ENCODE data around the gene OBSL1.
A peak's percentile ranks its signal among the peaks of the same experiment; 100 is the strongest.

OBSL1 gene

DNA sequence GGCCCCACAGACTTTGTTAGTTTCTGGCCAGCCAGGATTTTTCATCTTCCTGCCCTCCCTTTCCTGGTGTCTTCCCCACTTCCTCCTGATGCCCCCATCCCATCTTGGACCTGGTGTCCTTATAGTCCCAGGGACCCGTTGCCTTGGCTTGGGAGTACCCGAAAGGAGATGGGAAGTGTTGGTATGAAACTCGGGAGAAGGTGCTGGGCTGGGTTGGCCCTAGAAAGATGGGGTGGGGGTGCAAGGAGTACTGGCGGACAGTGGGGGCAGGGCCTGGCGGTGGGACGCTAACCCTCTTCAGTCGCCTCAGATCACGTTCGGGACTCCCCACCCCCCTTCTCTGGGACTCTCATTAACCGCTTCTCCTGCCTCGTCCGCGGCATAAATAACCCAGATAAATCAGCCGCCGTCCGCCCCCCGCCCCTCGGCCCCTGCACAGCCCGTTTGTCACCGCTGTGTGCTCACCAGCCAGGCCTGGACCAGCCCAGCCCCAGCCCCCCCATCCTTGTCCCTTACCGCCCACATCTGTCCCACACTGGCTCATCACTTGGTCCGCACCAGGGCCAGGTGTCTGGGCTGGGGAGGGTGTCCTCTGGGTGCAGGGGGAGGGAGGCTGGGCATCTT lies 60.7 kb downstream of the OBSL1 start:
- in situ Hi-C loops (cut with MboI; ENCODE audit: low pct_unique_long_range_greater_than_20kb, low sequenced_read_pairs, unreplicated experiment): no loop called here
- TF ChIP-seq, protein P1, sequence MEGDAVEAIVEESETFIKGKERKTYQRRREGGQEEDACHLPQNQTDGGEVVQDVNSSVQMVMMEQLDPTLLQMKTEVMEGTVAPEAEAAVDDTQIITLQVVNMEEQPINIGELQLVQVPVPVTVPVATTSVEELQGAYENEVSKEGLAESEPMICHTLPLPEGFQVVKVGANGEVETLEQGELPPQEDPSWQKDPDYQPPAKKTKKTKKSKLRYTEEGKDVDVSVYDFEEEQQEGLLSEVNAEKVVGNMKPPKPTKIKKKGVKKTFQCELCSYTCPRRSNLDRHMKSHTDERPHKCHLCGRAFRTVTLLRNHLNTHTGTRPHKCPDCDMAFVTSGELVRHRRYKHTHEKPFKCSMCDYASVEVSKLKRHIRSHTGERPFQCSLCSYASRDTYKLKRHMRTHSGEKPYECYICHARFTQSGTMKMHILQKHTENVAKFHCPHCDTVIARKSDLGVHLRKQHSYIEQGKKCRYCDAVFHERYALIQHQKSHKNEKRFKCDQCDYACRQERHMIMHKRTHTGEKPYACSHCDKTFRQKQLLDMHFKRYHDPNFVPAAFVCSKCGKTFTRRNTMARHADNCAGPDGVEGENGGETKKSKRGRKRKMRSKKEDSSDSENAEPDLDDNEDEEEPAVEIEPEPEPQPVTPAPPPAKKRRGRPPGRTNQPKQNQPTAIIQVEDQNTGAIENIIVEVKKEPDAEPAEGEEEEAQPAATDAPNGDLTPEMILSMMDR (IDR thresholded peaks at IDR 0.05; ENCODE audit: extremely low read depth, insufficient read depth, missing control alignments): no peak
- DNase-seq (ENCODE audit: low spot score): no peak

GRCh38 chr2:219509780-219510511 lies 61.4 kb downstream of the OBSL1 start:
- DNase-seq (ENCODE audit: low spot score): peak; percentile 73
- in situ Hi-C loops (cut with MboI; ENCODE audit: low pct_unique_long_range_greater_than_20kb, low sequenced_read_pairs, unreplicated experiment): no loop called here
- TF ChIP-seq, protein P1 (IDR thresholded peaks at IDR 0.05; ENCODE audit: extremely low read depth, insufficient read depth, missing control alignments): peak; percentile 77

- no peak for DNase-seq (ENCODE audit: low spot score)
- TF ChIP-seq, protein P1 (IDR thresholded peaks at IDR 0.05; ENCODE audit: extremely low read depth, insufficient read depth, missing control alignments): no peak
- in situ Hi-C loops (cut with MboI; ENCODE audit: low pct_unique_long_range_greater_than_20kb, low sequenced_read_pairs, unreplicated experiment): no loop called here
Observed at GRCh38 chr2:219508971-219509779, 62.2 kb downstream of the OBSL1 start.

DNA sequence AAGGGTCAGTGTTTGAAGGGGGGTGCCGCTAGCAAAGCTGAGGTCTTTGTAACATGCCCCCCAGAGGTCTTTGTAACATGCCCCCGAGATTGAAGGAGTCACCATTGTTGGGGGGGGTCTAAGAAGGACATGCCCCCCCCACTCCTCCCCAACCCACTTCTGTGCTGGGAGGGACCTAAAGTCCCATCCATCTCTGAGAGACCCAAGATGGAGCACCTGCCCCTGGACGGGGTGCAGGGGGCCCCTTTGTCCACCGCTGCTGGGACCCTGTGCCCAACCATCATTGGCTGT lies 63.0 kb downstream of the OBSL1 start:
- in situ Hi-C loops (cut with MboI; ENCODE audit: low pct_unique_long_range_greater_than_20kb, low sequenced_read_pairs, unreplicated experiment): no loop called here

DNA sequence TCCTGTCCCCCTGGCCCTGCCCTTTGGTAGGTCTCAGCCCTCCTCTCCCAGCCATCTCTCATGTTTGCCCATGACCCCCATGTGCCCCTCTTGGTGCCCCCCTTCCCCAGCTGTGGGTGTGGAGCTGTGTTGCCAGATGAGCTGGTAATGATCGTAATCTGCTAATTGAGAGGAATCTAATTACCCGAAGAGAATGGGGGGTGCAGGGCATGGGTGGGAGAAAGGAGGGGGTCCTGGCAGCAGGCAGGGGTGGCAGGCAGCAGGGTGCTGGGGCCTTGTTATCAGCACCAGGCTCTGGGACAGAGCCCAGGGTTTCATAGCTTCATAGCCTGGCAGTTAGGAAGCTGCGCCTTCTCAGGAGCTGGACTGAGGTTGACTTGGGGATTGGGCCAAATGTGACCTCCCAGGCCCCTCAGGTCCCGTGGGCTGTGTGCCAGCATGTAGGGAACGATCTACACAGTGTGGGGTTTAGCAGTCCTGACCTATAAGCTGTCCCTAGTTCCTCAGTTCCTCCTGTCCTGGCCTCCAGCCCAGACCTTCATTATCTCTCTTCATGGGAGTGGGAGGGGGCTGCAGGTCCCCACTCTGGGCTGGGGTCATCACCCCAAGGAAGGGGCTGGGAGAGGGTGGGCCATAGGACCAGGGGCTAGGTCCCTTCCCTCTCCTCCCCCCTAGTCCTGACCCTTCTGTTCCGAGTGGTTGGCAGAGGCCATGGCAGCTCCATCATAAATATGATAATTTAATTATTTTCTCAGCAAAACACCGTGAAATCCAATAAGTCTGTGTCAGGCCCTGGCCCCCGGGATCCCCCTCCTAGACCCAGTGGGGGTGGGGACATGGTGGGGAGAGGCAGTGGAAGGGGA lies 63.5 kb downstream of the OBSL1 start:
- no peak for DNase-seq (ENCODE audit: low spot score)
- TF ChIP-seq, protein P1 (IDR thresholded peaks at IDR 0.05; ENCODE audit: extremely low read depth, insufficient read depth, missing control alignments): no peak
- in situ Hi-C loops (cut with MboI; ENCODE audit: low pct_unique_long_range_greater_than_20kb, low sequenced_read_pairs, unreplicated experiment): no loop called here

More for the DNA sequence above, 63.0 kb downstream of the OBSL1 start:
- no peak for DNase-seq (ENCODE audit: low spot score)
- TF ChIP-seq, protein P1 (IDR thresholded peaks at IDR 0.05; ENCODE audit: extremely low read depth, insufficient read depth, missing control alignments): no peak
